HCT116 (cell line): ENCODE data around the gene TLE3. TPM values are rescaled to one million over a fixed set of nuclear protein-coding genes. Genes with fewer than 3 reads are reported as not detected.

Experiments used
- ATAC-seq: fragments of 200-7000 bp; cut with Tn5 transposase; 2 replicates; pipeline ENCODE4 v1.9.1; 2020; ENCODE audit warnings: mild to moderate bottlenecking, moderate library complexity
- BruUV-seq: library from RNA; stranded (reverse); fragments of 400-500 nt; replicated peaks from 2 replicates; lab custom pipeline; 2021; lab: Mats Ljungman, UMichigan
- CTCF ChIA-PET: fragments of 300-600 bp; sonication (Branson Sonifier 250); formaldehyde crosslinking; loops from one replicate; lab custom pipeline; 2021; ENCODE audit warnings: antibody characterized with exemption; lab: Charles Lee
- POLR2A ChIA-PET: fragments of 300-600, 350-600 bp; sonication (Branson Sonifier 250); formaldehyde crosslinking; loops from one replicate; lab custom pipeline; 2021; ENCODE audit warnings: antibody characterized with exemption; lab: Charles Lee
- RAD21 ChIA-PET, 2 experiments: fragments of 300-600 bp; sonication (Branson Sonifier 250); formaldehyde crosslinking; loops; one replicate each; lab custom pipeline; 2023; ENCODE audit warnings: low total read pairs in 2 of 2; ENCODE audit not compliant: uncharacterized antibody in 2 of 2, unreplicated experiment in 2 of 2, low non-redundant PET in 1 of 2; lab: Charles Lee
- DNase-seq: peaks from one replicate; pipeline ENCODE4 v3.0.0-alpha.2; 2010; ENCODE audit warnings: low read depth, low spot score
- H2AFZ ChIP-seq: fragments of 200-600 bp; shearing (Covaris generic), sonication (generic); 2 replicates; pipeline ENCODE4 v1.6.1; 2017; ENCODE audit warnings: low read depth, mixed run types, mixed read lengths, antibody characterized with exemption, low read length; ENCODE audit not compliant: poor library complexity, severe bottlenecking
- H3K27ac ChIP-seq: 2 replicates; pipeline ENCODE4 v1.5.1; 2012; ENCODE audit warnings: low read depth, low read length
- H3K27me3 ChIP-seq: fragments of 200-600 bp; sonication (generic); 2 replicates; pipeline ENCODE4 v1.6.1; 2016; ENCODE audit warnings: mixed run types, low read length, mixed read lengths; ENCODE audit not compliant: insufficient read depth
- H3K36me3 ChIP-seq, 2 experiments: fragments of 200-500 bp in 1 of 2; fragments of 200-600 bp in 1 of 2; sonication (Bioruptor generic) in 1 of 2; sonication (generic) in 1 of 2; 2 replicates each; pipeline versions ENCODE4 v1.5.1 to v1.6.1; 2014 to 2016; ENCODE audit warnings: low read length in 2 of 2, inconsistent platforms in 1 of 2, mixed read lengths in 1 of 2, mixed run types in 1 of 2; ENCODE audit not compliant: insufficient read depth in 2 of 2, control insufficient read depth in 1 of 2
- H3K4me1 ChIP-seq, 2 experiments: fragments of 200-600 bp in 1 of 2; sonication (generic) in 1 of 2; 2 replicates each; pipeline versions ENCODE4 v1.5.1 to v1.6.1; 2012 to 2017; ENCODE audit warnings: low read length in 2 of 2, inconsistent platforms in 1 of 2, mild to moderate bottlenecking in 1 of 2, mixed read lengths in 1 of 2, mixed run types in 1 of 2, moderate library complexity in 1 of 2; ENCODE audit not compliant: insufficient read depth in 2 of 2, control insufficient read depth in 1 of 2
- H3K4me2 ChIP-seq: fragments of 200-600 bp; sonication (generic); 2 replicates; pipeline ENCODE4 v1.6.1; 2017; ENCODE audit warnings: mixed run types, low read length, mixed read lengths
- H3K4me3 ChIP-seq, 2 experiments: fragments of 200-600 bp in 1 of 2; sonication (generic) in 1 of 2; replicated peaks in 1 of 2; 2 replicates each; pipeline ENCODE4 v1.5.1; 2011 to 2016; ENCODE audit warnings: low read length in 2 of 2, control low read depth in 1 of 2, low read depth in 1 of 2, mild to moderate bottlenecking in 1 of 2, mixed read lengths in 1 of 2, mixed run types in 1 of 2
- H3K79me2 ChIP-seq: fragments of 200-600 bp; sonication (generic); 2 replicates; pipeline ENCODE4 v1.6.1; 2017; ENCODE audit warnings: mild to moderate bottlenecking, mixed run types, low read length, moderate library complexity, mixed read lengths; ENCODE audit not compliant: insufficient read depth
- H3K9ac ChIP-seq: fragments of 200-600 bp; sonication (generic); 2 replicates; pipeline ENCODE4 v1.6.1; 2016; ENCODE audit warnings: low read length, mixed read lengths
- H3K9me2 ChIP-seq: fragments of 200-600 bp; sonication (generic), shearing (Covaris generic); 2 replicates; pipeline ENCODE4 v1.6.1; 2017; ENCODE audit warnings: mixed run types, mild to moderate bottlenecking, moderate library complexity; ENCODE audit not compliant: insufficient read depth
- H3K9me3 ChIP-seq, 2 experiments: fragments of 200-500 bp in 1 of 2; fragments of 200-600 bp in 1 of 2; sonication (Bioruptor generic) in 1 of 2; sonication (generic) in 1 of 2; 2 replicates each; pipeline ENCODE4 v1.6.1; 2014 to 2017; ENCODE audit warnings: low read length in 2 of 2, mixed read lengths in 2 of 2, inconsistent platforms in 1 of 2, low read depth in 1 of 2, mild to moderate bottlenecking in 1 of 2, mixed run types in 1 of 2, moderate library complexity in 1 of 2; ENCODE audit not compliant: control insufficient read depth in 1 of 2, insufficient read depth in 1 of 2
- H4K20me1 ChIP-seq: fragments of 200-600 bp; sonication (generic), shearing (Covaris generic); 2 replicates; pipeline ENCODE4 v1.6.1; 2017; ENCODE audit warnings: mixed run types, mild to moderate bottlenecking, moderate library complexity; ENCODE audit not compliant: insufficient read depth
- CEBPB ChIP-seq: IDR thresholded peaks from 2 replicates; pipeline ENCODE4 v1.6.1; 2012; ENCODE audit warnings: low read depth
- ELF1 ChIP-seq: IDR thresholded peaks from 2 replicates; pipeline ENCODE4 v1.6.1; 2012; ENCODE audit warnings: low read depth, borderline replicate concordance
- EZH2 ChIP-seq: fragments of 200-600 bp; sonication (generic); IDR thresholded peaks from 2 replicates; pipeline ENCODE4 v1.6.1; 2017; ENCODE audit warnings: antibody characterized with exemption, mixed run types
- FOSL1 ChIP-seq: IDR thresholded peaks from 2 replicates; pipeline ENCODE4 v1.6.1; 2012; ENCODE audit warnings: low read depth
- JUND ChIP-seq: IDR thresholded peaks from 2 replicates; pipeline ENCODE4 v1.6.1; 2012
- POLR2AphosphoS5 ChIP-seq: IDR thresholded peaks from 2 replicates; pipeline ENCODE4 v1.6.1; 2011; ENCODE audit warnings: mild to moderate bottlenecking, low read depth, low read length, moderate library complexity
- SIN3A ChIP-seq: IDR thresholded peaks from 2 replicates; pipeline ENCODE4 v1.6.1; 2012; ENCODE audit warnings: low read depth
- SP1 ChIP-seq: IDR thresholded peaks from 2 replicates; pipeline ENCODE4 v1.6.1; 2012; ENCODE audit warnings: low read depth
- SRF ChIP-seq: IDR thresholded peaks from 2 replicates; pipeline ENCODE4 v1.6.1; 2012; ENCODE audit warnings: low read depth
- TCF7L2 ChIP-seq: IDR thresholded peaks from 2 replicates; pipeline ENCODE4 v1.7.0; 2011; ENCODE audit warnings: borderline replicate concordance, inconsistent platforms; ENCODE audit not compliant: insufficient read depth, insufficient read length; ENCODE audit errors: extremely low read depth
- ZFX ChIP-seq: fragments of 450-650 bp; IDR thresholded peaks from 2 replicates; pipeline ENCODE4 v1.6.1; 2017
- ZNF274 ChIP-seq: fragments of 200-500 bp; sonication (Bioruptor generic); IDR thresholded peaks from 2 replicates; pipeline ENCODE4 v1.6.1; 2014; ENCODE audit warnings: mild to moderate bottlenecking, low read depth, low read length, inconsistent platforms
- intact Hi-C: fragments of 100-400 bp; cut with micrococcal nuclease; formaldehyde crosslinking; loops from 2 replicates; pipeline ENCODE4 v1.10.0; 2022
- total RNA-seq: library from RNA; stranded (reverse); gene quantifications from one replicate; pipeline ENCODE4 v1.2.1, GENCODE V29; 2021; ENCODE audit not compliant: unreplicated experiment
- TF ChIP-seq, protein P1 (sequence below): IDR thresholded peaks from 2 replicates; pipeline ENCODE4 v1.6.1; 2012; ENCODE audit warnings: low read depth
- TF ChIP-seq, protein P2 (sequence below), 3 experiments: fragments of 200-600 bp in 1 of 3; sonication (generic) in 1 of 3; IDR thresholded peaks in 2 of 3; conservative IDR thresholded peaks in 1 of 3; 2 replicates each; pipeline ENCODE4 v1.5.1; 2012 to 2017; ENCODE audit warnings: low read depth in 2 of 3, low read length in 2 of 3, antibody characterized with exemption in 1 of 3, borderline replicate concordance in 1 of 3, control low read depth in 1 of 3, mild to moderate bottlenecking in 1 of 3, mixed read lengths in 1 of 3, mixed run types in 1 of 3, moderate library complexity in 1 of 3; ENCODE audit not compliant: insufficient read depth in 1 of 3
- TF ChIP-seq, protein P3 (sequence below): IDR thresholded peaks from 2 replicates; pipeline ENCODE4 v1.6.1; 2012
- TF ChIP-seq, protein P4 (sequence below): IDR thresholded peaks from 2 replicates; pipeline ENCODE4 v1.6.1; 2011; ENCODE audit warnings: mild to moderate bottlenecking, low read length, moderate library complexity; ENCODE audit not compliant: insufficient replicate concordance; ENCODE audit errors: extremely low read depth

Gene TLE3
- total RNA-seq, 1 experiment from 2014 or later, result 53.9 TPM

DNA sequence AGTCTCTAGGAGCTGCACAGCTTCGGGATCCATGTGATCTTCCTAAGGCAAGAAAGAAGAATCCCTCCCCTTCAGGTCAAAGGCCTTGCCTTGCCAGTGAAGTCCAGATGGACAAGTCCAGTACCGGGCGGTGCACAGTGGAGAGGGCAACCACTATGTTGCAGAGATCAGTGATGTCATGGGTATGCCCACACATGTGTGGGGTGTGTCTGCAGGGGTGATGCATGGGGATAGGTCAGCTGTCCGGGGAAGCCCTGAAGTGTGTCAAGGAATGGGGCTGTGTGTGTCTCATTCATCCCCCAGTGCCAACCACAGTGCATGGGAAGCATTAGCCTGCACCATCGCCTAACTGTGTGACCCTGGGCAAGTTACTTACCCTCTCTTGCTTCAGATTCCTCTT lies 66.5 kb downstream of the TLE3 start:
- Histone ChIP-seq H3K27ac (no peak overlapping the region), H3K9me3 (no peaks in the 10 kb centered on the region), H2AFZ (no peak overlapping the region), H3K9me2 (no peaks in the 10 kb centered on the region), H3K4me3 (no peak overlapping the region), H3K4me2 (no peak overlapping the region), H3K4me1 (no peaks in the 10 kb centered on the region), H3K79me2 (no peaks in the 10 kb centered on the region), H3K36me3 (no peaks in the 10 kb centered on the region), H3K27me3 (no peaks in the 10 kb centered on the region), H4K20me1 (no peaks in the 10 kb centered on the region), H3K9ac (no peak overlapping the region)
- BruUV-seq, result no TSS peak
- CTCF ChIA-PET, result no interaction called here
- ATAC-seq (no peak), DNase-seq (no peak)
- POLR2A ChIA-PET, result no interaction called here
- TF ChIP-seq SP1, result no peak
- TF ChIP-seq CEBPB, result no peak
- TF ChIP-seq, protein P1, sequence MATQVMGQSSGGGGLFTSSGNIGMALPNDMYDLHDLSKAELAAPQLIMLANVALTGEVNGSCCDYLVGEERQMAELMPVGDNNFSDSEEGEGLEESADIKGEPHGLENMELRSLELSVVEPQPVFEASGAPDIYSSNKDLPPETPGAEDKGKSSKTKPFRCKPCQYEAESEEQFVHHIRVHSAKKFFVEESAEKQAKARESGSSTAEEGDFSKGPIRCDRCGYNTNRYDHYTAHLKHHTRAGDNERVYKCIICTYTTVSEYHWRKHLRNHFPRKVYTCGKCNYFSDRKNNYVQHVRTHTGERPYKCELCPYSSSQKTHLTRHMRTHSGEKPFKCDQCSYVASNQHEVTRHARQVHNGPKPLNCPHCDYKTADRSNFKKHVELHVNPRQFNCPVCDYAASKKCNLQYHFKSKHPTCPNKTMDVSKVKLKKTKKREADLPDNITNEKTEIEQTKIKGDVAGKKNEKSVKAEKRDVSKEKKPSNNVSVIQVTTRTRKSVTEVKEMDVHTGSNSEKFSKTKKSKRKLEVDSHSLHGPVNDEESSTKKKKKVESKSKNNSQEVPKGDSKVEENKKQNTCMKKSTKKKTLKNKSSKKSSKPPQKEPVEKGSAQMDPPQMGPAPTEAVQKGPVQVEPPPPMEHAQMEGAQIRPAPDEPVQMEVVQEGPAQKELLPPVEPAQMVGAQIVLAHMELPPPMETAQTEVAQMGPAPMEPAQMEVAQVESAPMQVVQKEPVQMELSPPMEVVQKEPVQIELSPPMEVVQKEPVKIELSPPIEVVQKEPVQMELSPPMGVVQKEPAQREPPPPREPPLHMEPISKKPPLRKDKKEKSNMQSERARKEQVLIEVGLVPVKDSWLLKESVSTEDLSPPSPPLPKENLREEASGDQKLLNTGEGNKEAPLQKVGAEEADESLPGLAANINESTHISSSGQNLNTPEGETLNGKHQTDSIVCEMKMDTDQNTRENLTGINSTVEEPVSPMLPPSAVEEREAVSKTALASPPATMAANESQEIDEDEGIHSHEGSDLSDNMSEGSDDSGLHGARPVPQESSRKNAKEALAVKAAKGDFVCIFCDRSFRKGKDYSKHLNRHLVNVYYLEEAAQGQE, result no peak
- no peak for TF ChIP-seq EZH2
- no peak for TF ChIP-seq ZNF274
- TF ChIP-seq, protein P2, sequence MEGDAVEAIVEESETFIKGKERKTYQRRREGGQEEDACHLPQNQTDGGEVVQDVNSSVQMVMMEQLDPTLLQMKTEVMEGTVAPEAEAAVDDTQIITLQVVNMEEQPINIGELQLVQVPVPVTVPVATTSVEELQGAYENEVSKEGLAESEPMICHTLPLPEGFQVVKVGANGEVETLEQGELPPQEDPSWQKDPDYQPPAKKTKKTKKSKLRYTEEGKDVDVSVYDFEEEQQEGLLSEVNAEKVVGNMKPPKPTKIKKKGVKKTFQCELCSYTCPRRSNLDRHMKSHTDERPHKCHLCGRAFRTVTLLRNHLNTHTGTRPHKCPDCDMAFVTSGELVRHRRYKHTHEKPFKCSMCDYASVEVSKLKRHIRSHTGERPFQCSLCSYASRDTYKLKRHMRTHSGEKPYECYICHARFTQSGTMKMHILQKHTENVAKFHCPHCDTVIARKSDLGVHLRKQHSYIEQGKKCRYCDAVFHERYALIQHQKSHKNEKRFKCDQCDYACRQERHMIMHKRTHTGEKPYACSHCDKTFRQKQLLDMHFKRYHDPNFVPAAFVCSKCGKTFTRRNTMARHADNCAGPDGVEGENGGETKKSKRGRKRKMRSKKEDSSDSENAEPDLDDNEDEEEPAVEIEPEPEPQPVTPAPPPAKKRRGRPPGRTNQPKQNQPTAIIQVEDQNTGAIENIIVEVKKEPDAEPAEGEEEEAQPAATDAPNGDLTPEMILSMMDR (IDR thresholded peaks at IDR 0.05 in 2 of 3, conservative IDR thresholded peaks at IDR 0.05 in 1 of 3; ENCODE audit: borderline replicate concordance in 1 of 3, insufficient read depth in 1 of 3, low read depth in 2 of 3, low read length in 2 of 3), result no peak
- TF ChIP-seq, protein P3, sequence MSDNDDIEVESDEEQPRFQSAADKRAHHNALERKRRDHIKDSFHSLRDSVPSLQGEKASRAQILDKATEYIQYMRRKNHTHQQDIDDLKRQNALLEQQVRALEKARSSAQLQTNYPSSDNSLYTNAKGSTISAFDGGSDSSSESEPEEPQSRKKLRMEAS, result no peak
- TF ChIP-seq, protein P4, sequence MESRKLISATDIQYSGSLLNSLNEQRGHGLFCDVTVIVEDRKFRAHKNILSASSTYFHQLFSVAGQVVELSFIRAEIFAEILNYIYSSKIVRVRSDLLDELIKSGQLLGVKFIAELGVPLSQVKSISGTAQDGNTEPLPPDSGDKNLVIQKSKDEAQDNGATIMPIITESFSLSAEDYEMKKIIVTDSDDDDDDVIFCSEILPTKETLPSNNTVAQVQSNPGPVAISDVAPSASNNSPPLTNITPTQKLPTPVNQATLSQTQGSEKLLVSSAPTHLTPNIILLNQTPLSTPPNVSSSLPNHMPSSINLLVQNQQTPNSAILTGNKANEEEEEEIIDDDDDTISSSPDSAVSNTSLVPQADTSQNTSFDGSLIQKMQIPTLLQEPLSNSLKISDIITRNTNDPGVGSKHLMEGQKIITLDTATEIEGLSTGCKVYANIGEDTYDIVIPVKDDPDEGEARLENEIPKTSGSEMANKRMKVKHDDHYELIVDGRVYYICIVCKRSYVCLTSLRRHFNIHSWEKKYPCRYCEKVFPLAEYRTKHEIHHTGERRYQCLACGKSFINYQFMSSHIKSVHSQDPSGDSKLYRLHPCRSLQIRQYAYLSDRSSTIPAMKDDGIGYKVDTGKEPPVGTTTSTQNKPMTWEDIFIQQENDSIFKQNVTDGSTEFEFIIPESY, result no peak
- TF ChIP-seq POLR2AphosphoS5, result no peak
- no peak for TF ChIP-seq ZFX
- TF ChIP-seq ELF1, result no peak
- no peak for TF ChIP-seq JUND
- TF ChIP-seq TCF7L2, result no peak
- no peak for TF ChIP-seq SRF
- TF ChIP-seq FOSL1, result no peak
- TF ChIP-seq SIN3A, result no peak
- intact Hi-C loops, result no loop called here
- RAD21 ChIA-PET, result no interaction called here
